KOPT-K1 (cell line): Measurements from ENCODE around the gene NOL4L.
A peak's percentile ranks its signal among the peaks of the same experiment; 100 is the strongest.
"Not testable (repeated sequence)": the region's sequence is repeated elsewhere in the genome, so short reads cannot be mapped to it uniquely, and the experiment has no call there.

Experiments used
- H3K27ac ChIP-seq: fragments of 200-600 bp; sonication (generic); 2 replicates; pipeline ENCODE4 v1.5.1; 2016; ENCODE audit warnings: antibody characterized with exemption, mild to moderate bottlenecking, low read depth, low read length; ENCODE audit not compliant: poor library complexity, severe bottlenecking
- H3K36me3 ChIP-seq: fragments of 200-600 bp; sonication (generic); 2 replicates; pipeline ENCODE4 v1.5.1; 2017; ENCODE audit warnings: antibody characterized with exemption, mild to moderate bottlenecking, low read length, moderate library complexity; ENCODE audit not compliant: insufficient read depth
- H3K9me3 ChIP-seq: fragments of 200-600 bp; sonication (generic); 2 replicates; pipeline ENCODE4 v1.5.1; 2017; ENCODE audit warnings: antibody characterized with exemption, low read length, mild to moderate bottlenecking; ENCODE audit not compliant: insufficient read depth, poor library complexity, severe bottlenecking

Gene NOL4L

DNA sequence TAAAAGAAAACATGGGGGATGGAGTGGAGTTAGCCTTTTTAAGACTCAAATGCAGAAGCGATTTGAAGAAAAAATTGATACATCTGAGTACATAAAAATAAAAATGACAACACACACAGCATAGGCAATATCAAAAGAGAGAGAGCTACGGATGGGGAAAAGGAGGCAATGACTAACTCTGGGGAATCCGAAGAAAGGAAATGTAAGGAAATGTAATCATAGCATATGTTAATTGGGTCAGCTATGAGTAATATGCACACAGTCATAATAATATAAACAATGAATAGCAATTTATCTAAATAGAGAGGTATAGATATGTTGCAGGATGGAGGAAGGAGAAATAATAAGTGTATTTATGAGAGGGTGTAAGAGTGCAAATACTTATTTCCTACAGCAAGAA lies 83.4 kb downstream of the NOL4L start:
- no peaks in the 10 kb centered on the region for H3K9me3 ChIP-seq
- no peak overlapping the region for H3K27ac ChIP-seq
- no peaks in the 10 kb centered on the region; the same call in 1 of the 2 replicates for H3K36me3 ChIP-seq

DNA sequence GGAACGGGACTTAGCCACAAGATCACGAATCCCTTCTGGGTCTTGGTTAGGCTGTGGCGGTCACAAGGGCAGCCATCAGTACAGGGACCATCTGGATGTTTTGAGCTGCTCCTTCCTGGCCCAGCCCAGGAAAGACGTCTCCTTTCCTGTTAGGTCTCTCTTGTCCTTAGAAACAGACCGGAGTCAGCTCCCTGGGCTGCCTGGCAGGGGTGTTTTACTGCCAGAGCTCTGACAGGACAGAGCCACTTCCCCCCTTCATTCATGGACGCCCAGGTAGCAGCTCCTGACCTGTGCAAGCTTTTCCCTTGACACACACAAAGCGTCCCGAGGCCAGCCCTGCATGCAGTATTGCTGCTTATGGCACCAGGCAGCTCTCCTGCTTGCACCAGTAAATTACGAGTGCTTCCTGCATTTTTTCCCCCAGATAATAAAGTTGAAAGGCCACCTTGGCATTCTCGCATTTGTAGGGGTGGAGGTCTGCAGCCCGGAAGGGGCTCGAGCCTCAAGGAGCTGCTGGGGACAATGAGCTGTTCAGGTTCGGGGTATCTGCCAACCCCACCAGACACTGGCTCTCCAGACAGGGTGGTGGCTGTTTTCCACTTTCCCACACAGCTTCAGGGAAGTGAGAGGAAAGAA lies 87.4 kb downstream of the NOL4L start:
- Histone ChIP-seq H3K27ac (peak overlapping the region; percentile 9), H3K9me3 (no peaks in the 10 kb centered on the region), H3K36me3 (peaks cover 10% of the 10 kb centered on the region)

DNA sequence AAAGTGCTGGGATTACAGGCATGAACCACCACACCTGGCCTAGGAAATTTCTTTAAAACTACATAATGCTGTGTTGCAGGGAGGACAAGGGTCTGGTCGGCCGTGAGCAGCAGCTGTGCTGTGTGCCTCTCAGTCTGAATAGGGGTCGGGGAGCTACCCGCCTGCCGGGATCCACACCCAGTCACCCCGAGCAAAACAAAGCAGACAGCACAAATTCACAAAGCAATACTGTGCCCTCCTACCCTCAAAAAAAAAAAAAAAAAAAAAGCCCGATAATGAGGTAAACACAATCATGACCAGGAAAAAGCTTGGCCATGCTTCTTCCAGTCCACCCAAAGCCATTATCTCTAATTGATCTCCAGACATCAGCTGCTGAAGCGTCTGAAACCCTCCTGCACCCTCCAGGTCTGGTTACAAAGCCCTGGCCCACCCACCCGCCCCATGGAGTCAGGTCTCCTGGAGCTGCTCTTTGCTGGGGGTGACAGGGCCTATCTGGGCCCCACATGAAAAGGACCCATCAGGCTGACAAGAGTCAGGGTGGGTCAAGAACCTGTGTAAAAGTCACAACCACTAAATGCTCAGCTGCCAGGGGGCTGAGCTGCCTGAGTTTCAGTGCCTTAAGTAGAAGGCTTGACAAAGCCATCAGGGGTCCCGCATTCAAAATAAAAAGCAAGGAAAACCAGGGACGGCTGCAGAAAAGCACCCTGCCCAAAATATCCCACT lies 88.2 kb downstream of the NOL4L start:
- H3K9me3 ChIP-seq = no peaks in the 10 kb centered on the region
- H3K36me3 ChIP-seq = peaks cover 17% of the 10 kb centered on the region
- H3K27ac ChIP-seq = peak overlapping the region; percentile 9

DNA sequence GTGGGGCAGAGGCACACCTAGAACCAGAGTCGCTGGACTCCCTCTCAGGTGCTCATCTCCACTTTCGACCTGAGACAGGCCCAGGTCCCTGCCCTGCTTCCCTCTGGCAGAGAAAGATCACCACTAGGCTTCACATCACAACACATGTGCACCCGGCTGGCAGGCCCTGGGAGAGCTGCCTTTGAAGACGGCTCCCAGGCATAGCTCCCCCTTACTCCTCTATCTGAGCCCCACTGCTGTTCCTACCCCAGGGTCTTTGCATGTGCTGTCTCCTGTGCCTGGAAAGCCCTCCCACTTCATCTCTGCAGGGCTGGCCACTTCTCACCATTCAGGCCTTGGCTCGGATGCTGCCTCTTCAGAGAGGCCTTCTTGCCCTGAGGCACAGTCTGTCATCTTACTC lies 89.2 kb downstream of the NOL4L start:
- Histone ChIP-seq H3K36me3 (peaks cover 27% of the 10 kb centered on the region; the same call in 1 of the 2 replicates), H3K9me3 (no peaks in the 10 kb centered on the region), H3K27ac (no peak overlapping the region)

DNA sequence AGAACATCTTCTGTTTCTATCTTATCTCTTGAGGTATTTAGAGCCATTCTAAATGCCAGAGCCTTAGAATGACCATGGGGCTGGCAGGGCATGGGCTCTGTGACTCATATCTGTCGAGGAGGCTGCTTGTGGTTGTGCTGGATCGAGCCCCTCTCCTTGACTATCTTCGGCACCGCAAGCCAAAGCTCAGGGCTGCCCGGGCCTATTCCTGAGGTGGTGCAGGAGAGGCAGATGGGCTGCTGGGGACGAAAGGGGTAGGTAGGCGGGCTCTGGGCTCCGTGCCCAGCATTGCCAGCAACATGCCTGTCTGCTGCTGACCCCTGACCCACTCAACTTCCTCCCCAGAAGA lies 89.9 kb downstream of the NOL4L start:
- Histone ChIP-seq H3K9me3 (no peaks in the 10 kb centered on the region), H3K27ac (no peak overlapping the region), H3K36me3 (peaks cover 30% of the 10 kb centered on the region; the same call in 1 of the 2 replicates)

DNA sequence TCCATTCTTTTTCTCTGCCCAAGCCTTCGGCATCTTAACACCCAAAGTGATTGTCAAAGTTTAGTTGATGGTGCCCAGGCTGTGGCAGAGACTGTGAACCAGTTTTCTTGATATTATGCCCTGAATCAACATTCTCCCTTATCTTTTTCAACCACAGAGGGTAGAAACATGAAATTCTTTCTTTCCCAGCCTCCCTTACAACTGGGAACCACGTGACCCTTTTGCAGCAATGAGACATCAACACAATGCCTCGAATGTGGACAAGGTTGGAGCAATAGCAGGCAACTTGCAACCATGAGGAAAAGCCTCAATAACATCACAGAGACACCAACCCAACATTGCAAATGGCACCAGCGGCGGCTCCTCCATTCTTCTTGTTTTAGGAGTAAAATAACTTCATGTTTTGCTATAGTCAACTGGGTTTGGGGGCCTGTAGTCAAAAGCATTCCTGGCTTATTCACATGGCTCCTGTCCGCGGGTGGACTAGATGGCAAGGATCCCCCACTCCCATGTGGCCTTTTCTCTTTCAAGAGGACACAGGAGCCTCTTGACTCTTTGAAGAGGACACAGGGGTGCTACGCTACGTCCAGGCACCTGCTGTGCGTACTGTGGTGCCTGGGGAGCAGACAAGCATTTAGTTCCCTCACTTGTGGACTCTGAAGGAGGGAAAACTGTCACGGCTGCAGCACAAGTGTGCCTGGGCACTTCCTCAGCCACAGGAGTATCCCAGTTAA lies 90.5 kb downstream of the NOL4L start:
- Histone ChIP-seq H3K27ac (no peak overlapping the region), H3K36me3 (peaks cover 30% of the 10 kb centered on the region; the same call in 1 of the 2 replicates), H3K9me3 (no peaks in the 10 kb centered on the region)

DNA sequence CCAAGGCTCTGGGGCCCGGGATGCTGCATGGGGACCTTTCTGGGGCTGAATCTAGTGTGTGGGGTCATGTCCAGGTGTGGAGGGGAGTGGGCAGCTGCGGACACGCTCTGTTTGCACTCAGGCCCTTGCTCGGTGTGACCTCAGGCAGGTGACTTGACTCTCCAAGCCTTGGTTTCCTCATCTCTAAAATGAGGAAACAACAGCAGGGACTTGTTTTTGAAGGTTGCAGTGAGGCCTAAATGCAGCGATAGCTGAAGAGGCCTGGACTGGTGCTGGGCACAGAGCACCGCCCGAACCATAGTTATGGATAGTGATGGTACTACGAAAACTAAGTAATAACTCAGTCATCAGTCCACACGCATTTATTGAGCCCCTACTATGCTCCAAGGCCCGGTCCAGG lies 91.8 kb downstream of the NOL4L start:
- peaks cover 30% of the 10 kb centered on the region; the same call in 1 of the 2 replicates for H3K36me3 ChIP-seq

DNA sequence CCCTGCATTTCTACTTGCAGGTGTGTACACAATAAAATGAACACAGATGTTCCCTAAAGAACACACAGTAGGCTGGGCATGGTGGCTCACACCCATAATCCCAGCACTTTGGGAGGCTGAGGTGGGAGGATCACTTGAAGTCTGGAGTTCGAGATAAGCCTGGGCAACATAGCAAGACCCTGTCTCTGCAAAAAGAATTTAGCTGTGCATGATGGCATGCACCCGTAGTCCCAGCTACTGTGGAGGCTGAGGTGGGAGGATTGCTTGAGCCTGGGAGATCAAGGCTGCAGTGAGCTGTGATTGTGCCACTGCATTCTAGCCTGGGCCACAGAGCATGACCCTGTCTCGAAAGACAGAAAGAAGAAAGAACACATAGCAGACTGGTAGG lies 93.4 kb downstream of the NOL4L start:
- not testable (repeated sequence) for H3K27ac ChIP-seq, H3K9me3 ChIP-seq
- peaks cover 30% of the 10 kb centered on the region; the same call in 1 of the 2 replicates for H3K36me3 ChIP-seq

More for the DNA sequence above, 91.8 kb downstream of the NOL4L start:
- Histone ChIP-seq H3K27ac (no peak overlapping the region), H3K9me3 (peaks cover 6% of the 10 kb centered on the region)

DNA sequence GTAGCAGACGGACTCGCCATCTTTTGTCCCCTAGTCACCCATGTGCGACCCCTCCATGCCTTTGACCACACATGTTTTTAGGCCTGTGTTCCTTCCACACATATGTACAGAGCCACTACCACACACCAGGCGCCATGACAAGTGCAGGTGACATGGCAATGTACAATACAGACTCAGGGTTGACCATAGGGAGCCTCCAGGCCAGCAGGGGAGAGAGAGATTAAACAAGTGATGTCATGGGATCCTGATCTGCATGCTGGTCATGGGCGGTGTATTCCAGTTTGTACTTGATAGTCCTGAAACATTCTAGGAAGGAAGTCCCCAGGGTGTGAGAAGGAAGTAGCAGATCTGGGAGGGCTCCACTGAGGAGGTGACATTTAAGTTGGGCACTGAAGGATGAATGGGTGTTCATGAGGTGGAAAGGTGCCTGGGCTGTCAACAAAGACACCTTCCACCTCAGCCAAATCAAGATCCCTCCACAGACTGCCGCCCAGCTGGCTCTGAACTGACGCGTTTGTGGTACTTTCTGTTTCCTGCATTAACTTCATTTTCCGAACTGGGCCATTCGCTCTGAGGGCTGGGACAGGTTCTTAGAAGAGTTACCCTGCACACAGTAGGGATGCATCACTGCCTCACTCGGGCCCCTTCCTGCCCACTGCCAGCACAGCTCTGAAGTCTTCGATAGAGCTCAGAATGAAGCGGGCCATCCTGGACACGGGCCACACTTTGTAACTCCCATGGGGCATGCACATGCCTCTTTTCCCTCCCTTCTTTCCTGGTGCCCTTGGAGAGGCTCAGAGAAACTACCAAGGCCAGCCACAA lies 94.0 kb downstream of the NOL4L start:
- H3K27ac ChIP-seq = no peak overlapping the region
- H3K9me3 ChIP-seq = peaks cover 6% of the 10 kb centered on the region

DNA sequence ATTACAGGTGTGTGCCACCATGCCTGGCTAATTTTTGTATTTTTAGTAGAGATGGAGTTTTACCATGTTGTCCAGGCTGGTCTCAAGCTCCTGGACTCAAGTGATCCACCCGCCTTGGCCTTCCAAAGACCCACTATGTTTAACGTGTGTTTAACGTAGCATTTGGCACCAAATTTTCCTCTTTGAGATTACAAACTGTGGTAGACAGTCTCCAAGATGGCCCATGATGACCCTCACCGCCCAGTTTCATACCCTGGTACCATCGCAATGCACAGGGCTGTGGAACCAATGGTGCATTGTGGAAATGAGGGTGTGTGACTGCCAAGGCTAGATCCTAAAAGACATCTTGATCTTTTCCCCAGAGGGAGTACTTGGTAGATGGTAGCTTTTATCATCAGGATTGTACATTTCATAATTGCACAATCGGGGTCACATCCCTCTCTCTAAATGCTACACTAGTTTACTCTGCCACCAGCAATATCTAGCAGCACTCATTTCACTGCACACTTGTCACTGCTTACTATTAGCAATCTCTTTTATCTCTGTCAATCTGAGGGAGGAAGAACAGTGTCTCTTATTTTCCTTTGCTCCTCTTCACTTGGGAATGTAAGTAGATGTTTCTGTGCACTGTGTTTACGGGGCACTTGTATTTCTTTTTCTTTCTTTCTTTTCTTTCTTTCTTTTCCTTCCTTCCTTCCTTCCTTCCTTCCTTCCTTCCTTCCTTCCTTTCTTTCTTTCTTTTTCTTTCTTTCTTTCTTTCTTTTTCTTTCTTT lies 96.9 kb downstream of the NOL4L start:
- Histone ChIP-seq H3K36me3 (peaks cover 33% of the 10 kb centered on the region; the same call in 1 of the 2 replicates), H3K9me3 (peaks cover 6% of the 10 kb centered on the region), H3K27ac (no peak overlapping the region)

More for the DNA sequence above, 94.0 kb downstream of the NOL4L start:
- peaks cover 35% of the 10 kb centered on the region; the same call in 1 of the 2 replicates for H3K36me3 ChIP-seq

DNA sequence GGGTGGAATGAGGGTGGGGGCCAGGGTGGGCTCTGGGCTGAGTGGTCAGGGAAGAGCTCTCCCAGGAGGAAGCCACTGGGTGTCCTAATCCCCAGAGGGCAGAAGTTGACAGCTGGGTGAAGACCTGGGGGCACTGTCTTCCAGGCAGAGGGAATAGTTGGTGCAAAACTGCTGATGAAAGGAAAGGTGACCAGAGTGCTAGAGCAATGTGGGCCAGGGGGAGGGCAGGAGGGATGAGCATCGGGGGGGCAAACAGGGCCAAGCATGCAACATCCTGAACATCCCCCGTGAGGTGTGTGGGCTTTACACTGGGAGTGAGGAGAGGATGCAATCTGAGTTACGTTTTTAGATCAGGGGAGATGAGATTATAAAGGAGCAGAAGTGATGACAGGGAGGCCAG lies 97.8 kb downstream of the NOL4L start:
- Histone ChIP-seq H3K36me3 (peaks cover 24% of the 10 kb centered on the region; the same call in 1 of the 2 replicates), H3K27ac (no peak overlapping the region), H3K9me3 (peaks cover 6% of the 10 kb centered on the region)

DNA sequence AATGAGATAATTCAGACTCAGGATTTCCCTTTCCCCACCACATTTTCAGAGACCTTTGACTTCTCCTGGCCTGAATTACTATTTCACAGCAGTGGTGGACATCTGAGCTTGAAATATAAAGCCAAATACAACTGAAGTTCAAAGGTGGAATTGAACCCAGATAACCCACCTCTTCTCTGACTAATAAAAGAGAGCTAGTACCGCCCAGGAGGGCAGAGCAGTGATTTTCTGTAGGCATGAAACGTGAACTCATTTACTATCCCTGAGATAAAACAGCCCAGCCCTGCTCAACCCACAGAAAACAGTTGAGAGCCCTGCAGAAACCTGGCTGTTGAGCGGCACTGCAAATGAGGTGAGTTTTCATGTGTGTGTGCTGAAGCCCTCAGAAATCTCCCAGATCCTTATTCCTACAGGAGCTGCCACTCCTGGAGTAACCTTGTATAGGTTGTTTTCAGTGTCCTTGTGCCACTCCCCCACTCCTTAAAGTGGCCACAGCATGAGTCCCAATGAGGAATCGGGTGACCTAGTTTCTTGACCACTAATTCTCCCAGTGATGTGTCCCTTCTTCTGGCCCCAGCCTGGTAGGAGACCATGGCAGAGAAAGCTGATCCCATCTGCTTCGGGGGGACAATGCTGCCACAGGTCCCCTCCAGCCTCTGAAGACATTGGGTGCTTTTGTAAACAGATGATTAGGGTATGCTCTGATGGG lies 99.2 kb downstream of the NOL4L start:
- peak overlapping the region; percentile 95 for H3K27ac ChIP-seq
- peaks cover 6% of the 10 kb centered on the region for H3K9me3 ChIP-seq
- H3K36me3 ChIP-seq = peaks cover 9% of the 10 kb centered on the region; the same call in 1 of the 2 replicates

DNA sequence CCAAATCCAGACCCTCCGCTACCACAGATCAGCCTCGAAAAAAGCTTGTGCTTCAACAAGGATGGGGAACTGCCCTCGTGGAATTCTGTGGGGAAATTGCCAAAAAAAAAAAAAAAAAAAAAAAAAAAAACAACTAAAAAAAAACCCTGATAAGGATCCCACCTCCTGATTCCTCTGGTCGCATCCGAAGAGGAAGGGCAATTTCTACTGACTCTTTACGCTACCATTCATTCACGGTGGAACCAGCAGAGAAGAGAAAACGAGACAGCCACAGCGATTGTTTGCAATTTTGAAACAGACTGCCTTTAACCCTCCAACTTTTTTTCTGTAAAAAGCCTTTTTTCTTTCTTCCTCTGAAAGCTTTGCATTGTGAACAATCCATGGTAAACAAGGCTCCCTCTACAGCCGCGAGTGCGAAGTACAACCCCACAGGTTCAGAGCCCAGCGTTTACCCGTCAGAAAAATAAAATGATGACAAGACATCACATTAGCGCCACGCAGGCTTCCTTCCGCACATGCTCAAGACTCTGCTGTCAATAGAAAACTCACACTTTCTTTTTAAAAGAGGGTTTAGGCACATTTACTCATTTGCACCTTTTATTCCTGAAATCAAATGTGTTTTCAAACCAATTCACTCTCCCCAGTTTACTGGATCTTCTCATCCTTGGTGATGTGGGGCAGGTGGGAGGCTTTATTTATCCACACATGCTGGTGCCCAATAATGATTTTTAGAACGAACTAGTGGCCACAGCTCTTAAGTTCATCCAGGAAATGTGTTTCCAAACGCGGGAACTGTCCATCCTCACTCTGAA lies 100.0 kb downstream of the NOL4L start:
- Histone ChIP-seq H3K27ac (peak overlapping the region; percentile 95), H3K36me3 (peaks cover 6% of the 10 kb centered on the region; the same call in 1 of the 2 replicates), H3K9me3 (peaks cover 6% of the 10 kb centered on the region)
